NCI-H82 treated with DMSO at 0.1 percent for 48 hours (cell line): Measurements from ENCODE around the gene SH2D6.
A peak's percentile ranks its signal among the peaks of the same experiment; 100 is the strongest.
"Not testable (repeated sequence)": the region's sequence is repeated elsewhere in the genome, so short reads cannot be mapped to it uniquely, and the experiment has no call there.

Experiments
- DNase-seq: peaks from one replicate; lab custom pipeline; 2025; ENCODE audit not compliant: unreplicated experiment; lab: John Stamatoyannopoulos, UW

Gene SH2D6

DNA sequence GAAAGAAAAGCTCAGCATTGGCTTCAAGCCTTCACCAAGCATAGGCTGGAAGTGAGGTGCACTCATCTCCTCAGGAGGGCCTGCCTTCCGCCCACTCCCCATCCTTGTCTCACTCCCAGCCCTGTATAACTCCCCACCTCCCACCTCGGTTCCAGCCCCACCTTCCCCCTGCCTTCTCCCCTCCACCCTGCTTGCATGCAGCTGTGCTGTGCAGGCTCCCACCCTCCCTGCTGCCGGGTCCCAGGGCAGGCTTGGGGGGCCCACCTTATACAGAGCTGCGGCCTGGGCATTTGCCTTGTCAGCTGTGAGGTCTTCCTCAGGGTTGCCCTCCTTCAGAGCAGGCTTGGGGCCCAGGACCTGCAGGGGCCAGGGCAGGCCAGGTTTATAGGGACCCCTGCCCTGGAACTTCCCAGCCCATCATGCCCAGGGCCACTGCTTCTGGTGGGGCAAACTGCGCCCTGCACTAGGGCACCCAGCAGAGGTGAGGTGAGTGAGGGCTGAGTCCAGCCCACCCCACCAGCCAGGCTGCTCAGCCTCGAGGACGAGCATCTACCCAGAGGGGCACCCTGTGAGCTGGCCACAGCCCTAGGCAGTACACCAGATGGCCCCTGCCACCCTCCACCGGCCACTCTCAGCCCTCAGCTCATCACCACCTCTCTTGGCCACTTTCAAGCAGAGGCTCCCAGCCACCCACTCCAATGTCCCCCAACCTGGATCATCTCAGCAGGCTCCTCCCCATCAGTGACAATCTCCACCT lies 19.9 kb upstream of the SH2D6 start:
- DNase-seq: no peak

DNA sequence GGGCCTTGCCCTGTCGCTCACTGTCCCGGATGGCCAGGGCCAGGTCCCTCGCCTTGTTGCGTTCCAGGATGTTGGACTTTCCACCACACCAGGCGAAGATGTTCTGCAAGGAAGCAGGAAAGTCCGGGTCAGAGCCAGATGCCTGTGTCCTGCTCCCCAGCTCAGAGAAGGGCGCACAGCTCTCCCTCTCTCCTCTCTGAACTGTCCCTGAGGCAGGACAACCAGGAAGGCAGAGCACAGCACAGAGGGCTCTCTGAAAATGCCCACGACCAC lies 19.4 kb upstream of the SH2D6 start:
- no peak for DNase-seq

DNA sequence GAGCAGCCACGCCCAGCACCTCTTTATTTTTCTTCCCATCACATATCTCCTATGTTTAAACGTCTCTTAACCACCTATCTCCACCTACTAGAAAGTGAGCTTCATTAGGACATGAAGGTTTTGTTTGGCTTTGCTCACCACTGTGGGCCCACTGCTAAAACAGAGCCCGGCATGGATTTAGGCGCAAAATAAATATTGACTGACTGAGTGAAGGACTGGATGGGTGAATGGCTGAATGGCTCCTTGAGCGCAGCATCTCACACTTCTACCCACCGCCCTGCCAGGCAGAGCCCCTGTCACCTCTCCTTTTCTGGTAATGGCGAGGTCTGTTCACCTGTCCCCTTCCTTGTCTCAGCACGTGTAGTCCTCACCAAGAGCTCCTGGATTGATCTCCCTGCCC lies 18.5 kb upstream of the SH2D6 start:
- DNase-seq: no peak

DNA sequence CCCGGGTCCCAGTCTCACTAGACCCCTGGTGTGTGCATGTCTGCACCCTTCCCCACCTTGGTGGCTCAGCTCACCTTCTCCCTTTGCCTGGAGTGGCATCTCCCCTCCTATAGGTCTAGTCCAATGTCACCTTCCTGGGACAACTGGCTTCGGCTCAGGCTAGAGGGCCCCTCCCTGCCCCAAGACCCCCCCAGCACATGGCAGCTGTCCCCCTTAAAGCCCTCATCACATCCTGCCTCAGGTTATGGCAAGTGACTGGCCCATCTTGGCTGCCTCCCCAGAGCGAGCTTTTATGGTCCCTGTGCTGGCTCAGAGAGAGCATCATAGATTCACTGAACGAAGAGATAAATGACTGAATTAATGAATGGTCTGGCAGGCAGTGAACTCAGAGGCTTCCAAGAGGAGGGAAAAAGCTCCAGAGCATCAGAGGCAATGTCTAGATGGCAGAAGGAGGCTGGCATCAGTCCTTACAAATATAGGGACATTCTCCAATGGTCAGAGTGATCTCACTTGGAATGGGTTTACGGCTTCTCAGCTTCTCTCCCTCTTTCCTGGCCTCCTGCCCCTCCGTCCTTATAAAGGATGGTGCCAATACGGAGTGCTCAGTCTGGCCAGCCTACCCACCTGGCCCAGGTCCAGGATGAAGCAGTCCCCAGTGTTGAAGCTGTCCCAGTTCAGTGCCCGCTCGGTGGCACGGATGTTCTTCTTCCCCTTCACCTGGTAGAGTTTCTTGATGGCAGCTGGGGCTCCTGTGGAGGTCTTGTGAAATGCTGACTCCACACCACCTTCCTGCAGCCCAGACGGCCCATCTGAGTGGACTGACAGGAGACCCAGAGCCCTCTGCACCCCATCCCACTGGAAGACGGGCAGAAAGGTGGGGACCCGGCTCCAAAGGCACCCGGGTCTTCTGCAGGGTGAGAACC lies 17.7 kb upstream of the SH2D6 start:
- no peak for DNase-seq

DNA sequence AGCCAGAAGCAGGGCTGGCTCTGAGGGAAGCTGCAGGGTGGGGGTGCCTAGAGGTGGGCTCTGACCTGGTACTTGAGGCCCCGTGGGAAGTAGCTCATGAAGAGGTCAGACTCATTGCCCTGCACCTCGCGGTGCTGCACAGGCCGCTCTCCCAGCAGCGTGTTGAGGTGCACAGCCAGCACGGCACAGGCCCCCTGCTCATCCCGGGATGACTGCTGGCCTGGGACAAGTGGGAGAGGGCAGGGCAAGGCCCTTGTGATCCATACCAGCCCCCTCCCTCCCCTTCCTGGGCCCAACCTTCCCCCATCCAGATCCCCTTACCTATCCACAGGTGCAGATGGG lies 17.1 kb upstream of the SH2D6 start:
- no peak for DNase-seq

DNA sequence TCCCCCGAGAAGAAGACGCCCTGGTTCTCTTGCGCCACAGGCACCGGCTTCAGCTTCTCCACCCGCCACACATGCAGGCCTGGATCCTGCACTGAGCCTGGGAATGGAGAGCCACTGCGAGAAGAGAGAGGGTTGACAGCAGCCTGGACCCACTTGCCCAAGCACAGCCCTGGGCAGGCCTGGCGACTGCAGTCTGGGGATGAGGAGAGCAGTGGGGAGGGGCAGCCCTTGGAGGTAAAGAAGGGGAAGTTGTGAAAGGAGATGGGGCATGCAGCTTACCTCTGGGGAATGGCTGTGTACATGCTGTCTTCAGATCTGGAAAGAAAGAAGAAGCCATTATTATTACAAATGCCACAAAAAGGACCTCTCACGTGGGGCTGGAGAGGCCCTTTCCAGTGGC lies 16.7 kb upstream of the SH2D6 start:
- no peak for DNase-seq

DNA sequence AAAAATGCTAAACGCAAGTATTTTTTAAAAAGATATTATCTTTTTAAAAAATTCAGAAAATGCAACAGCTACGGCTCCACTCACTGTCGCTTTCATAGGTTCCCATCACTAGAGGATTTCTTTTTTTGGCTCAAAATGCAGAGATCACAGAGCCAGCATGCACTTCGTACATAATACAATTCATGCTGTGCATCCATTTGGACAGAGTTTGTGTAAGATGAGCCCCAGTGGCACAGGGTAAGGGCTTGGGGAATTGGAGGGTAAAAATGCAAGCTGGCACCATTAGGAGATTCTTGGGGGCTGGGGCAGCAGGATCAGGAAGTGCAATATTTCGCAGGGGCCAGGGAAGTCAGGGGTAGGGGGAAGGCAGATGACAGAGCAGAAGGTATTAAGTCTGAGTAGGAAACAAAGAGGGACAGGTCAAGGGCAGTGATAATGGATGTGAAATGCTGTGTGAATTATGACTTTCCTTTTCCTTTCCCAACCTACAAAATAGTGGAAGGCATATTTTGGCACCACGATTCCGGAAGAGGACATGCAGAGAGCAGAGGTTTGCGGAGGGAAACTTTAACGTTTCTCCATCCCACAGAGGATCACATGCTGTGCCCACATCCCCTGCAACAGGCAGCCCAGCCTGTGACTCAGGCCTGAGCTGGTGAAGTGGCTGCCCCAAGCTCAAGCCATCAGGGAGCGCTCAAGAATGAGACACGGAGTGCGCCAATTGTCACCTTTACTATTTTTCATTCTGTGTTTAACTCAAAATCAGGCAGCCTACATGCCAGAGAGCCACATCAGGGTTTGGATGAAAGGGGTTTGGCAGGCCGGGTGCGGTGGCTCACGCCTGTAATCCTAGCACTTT lies 13.1 kb upstream of the SH2D6 start:
- no peak for DNase-seq

DNA sequence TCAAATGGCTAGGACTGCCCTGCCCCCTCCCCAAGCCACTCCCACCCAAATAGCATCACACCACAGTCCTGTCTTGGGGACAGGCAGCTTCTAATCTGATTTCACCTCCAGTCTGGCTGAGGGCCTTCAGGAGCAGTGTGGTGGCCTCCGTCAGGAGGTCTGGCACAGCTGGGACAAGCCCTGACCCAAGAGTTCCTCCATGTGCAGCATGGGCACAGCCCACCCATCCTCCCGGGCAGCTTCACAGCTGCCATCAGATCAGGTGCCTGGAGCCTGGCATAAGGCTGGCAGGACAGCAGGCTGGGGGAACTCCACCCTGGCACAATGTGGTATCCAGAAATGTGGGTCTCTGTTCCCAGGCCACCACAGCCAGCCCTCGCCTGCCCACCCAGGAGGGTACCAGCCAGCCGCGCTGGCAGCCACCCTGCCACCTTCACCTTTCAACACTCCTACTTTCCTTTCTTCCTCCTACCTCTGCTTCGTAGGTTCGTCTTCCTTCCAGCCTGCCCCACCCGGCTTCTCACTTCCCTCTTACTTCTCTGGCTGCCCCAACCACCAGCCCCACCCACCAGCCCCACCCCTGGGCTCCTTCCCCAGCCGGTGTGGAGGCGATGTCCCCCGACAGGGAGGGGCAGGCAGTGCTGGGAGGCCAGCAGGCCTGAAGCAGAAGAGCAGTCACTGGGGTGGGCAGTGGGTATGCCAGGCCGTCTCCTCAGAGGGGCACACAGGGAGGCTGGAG lies 8.5 kb upstream of the SH2D6 start, which contains the start of gene CAPG:
CAPG (minus strand) TSS at position 522 of the 739 bp plus-strand sequence. CDS start 8,221 bp downstream, outside the sequence.
- no peak for DNase-seq

DNA sequence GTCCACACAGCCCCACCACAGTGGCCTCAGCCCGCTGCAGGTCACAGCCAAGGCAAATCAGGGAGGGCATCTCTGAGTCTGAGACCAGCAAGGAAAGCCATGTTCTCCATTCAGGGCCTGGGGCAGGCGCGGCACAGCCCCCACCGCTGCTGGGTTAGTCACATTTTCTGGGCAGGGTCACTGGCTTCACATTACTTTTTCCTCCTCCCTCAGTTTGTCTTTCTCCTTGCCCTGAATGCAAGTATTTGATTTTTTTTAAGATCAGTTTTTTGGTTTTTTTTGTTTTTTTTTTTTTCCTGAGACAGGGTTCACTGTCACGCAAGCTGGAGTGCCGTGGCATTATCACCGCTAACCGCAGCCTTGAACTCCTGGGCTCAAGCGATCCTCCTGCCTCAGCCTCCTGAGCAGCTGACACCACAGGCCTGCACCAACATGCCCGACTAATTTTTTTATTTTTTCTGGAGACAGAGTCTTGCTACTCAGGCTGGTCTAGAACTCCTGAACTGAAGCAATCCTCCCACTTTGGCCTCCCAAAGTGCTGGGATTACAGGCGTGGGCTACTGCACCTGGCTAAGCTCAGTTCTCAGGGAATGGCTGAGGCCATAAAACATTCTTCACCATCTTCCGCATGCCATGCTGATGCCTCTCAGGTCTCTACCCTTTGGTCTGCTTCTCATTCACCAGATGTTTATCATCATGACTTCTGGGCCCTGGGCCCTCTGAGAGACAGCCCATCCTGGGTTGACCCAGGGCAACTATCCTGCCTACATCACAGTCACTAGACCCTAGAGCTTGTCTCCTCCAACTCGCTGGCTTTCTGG lies 7.7 kb upstream of the SH2D6 start:
- DNase-seq: no peak

DNA sequence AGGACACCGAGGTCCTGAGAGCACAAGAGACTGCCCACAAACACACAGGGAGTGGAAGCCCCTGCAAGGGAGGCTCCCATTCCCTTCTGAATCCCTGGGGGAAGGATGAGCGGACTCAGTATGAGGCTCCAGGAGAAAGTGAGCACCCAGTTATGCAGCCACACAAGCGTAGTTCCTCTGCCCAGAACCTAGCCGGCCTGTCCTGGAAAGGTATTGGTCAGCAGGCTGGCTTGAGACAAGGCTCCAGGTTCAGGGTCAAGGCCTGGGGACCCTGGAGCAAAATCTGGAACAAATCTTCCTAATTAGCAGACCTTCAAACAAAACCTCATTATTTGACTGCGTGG lies 7.1 kb upstream of the SH2D6 start:
- no peak for DNase-seq

DNA sequence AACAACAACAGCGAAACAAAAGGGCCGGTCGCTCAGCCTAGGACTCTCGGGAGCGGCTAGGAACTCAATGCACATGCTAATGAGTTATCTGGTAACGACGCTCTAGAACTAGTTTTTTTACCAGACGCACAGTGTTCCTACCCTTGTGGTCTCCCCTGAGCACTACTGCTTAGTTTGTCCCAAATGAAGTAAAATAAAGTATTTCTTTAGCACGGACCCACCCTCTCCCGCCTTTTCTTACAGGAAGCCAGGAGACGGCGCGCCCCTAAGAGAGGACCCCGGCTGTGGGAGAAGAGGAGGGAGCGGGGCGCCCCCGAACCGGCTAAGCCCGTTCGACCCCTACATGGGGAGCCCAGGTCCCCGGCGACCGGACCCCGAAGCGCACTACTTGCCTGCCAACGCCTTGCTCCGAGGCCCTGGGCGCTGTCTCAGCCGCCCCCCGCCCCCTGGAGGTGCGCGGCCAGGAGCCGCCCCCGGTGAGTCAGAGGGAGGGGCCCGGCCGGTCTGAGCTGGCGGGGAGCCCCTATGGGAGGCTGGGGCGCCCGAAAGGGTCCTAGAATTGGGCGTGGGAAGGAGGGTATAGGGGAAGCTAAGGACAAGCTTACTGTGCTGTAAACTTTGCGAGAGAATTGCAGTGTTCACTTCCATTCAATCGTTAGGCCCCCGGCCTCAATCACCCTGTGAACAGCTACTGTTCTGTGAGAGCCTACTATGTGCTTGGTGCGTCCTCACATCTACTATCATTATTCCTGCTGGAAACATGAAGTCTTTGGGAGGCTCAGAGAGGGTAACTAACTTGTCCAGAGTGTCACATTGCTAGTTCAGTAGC lies 4.7 kb upstream of the SH2D6 start:
- no peak for DNase-seq

DNA sequence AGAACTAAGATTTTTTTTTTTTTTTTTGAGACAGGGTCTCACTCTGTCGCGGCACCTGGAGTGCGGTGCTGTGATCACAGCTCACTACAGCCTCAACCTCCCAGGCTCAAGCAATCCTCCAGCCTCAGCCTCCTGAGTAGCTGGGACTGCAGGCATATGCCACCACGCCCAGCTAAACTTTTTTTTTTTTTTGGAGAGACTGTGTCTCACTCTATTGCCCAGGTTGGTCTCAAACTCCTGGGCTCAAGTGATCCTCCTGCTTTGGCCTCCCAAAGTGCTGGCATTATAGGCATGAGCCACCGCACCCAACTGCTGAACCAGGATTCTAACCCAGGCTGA lies 4.1 kb upstream of the SH2D6 start:
- DNase-seq: not testable (repeated sequence)

DNA sequence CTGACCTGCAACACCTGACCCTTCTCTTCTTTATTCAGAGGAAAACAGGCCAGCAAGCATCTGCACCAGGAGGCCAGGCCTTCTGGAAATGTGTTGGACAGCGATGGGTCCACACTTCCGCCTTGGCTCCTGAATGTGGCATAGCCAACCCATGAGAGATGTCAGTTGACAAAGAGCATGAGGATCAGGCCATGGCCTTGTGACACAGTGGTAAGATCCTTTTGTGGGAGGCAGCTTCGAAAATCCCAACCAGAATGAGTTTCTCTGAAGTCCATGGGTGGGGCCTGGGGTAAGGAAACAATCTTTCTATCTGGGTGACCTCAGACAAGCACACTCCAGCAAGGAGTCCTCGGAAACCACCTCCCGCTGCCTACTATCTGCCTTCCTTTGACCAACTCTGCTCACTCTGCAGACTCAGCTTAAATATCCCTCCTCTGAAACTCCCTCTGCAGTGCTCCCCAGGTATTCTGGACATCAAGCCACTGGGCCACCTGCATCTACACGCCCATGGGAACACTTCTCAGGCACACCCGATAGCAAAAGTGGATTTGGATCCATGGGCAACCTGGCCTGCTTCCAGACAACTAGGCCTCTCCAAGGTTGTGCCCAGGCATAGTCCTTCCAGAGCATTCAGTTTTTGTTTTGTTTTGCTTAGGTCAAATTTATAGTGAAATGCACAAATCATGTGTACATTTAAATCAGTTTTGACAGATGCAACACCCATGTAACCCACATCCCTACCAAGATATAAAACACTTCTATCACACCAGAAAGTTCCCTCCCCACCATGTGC lies 3.6 kb upstream of the SH2D6 start:
- DNase-seq: no peak

DNA sequence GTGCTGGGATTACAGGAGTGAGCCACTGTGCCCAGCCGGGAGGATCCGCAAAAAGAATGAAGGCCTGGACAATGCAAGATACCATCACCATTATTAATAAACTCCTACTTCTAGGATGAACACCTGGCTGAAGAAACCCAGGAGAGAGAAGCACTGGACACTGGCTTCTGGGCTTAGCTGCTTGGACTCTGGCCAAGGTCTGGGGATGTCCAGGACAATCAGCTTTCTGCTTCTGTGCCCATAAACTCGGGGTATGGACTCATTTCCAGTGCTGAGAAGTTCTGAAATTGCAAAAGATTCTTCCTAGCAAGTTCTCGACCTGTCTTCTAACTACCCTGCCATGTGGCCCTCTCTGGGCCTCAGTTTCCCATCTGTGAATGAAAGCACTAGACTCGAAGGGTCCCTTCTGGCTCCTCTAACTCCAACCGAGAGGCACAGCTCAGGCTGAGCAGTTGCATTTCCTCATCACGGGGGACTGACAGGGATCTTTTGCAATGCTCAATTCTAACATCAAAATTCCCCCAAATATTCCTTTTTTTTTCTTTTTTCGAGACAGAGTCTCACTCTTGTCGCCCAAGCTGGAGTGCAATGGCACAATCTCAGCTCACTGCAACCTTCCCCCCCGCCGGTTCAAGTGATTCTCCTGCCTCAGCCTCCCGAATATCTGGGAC lies 2.4 kb upstream of the SH2D6 start:
- DNase-seq: no peak

DNA sequence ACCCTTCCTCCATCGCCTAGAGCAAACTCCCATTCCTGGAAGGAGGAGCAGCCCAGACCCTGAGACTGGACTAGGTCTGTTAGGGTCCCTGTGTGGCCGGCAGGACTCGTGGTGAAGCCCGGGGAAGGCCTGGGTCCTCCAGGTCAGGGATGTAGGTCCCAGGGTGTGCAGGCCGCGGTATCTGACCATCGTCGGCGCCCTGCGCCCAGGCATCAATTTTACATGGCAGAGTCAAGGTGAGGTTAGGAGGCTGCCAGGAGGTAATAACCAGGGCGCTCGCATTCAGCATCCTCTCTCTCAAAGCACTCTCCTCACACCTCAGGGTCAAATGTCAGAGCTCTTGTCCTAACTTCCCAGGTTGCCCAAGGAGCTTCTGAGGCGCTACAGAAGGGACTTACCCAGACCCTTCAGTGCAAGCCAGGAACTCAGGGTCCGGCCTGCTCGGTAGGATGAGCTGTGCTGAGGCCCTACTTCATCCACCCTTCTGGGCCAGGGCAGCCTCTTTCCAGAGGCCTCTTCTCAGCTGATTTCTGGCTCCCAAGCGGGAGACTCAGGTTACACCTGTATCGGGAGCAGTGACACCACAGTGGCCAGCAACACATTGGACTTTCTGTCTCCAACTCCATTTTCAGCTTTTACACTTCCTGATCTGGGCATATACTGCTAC lies 628 bp downstream of the SH2D6 start:
- no peak for DNase-seq

DNA sequence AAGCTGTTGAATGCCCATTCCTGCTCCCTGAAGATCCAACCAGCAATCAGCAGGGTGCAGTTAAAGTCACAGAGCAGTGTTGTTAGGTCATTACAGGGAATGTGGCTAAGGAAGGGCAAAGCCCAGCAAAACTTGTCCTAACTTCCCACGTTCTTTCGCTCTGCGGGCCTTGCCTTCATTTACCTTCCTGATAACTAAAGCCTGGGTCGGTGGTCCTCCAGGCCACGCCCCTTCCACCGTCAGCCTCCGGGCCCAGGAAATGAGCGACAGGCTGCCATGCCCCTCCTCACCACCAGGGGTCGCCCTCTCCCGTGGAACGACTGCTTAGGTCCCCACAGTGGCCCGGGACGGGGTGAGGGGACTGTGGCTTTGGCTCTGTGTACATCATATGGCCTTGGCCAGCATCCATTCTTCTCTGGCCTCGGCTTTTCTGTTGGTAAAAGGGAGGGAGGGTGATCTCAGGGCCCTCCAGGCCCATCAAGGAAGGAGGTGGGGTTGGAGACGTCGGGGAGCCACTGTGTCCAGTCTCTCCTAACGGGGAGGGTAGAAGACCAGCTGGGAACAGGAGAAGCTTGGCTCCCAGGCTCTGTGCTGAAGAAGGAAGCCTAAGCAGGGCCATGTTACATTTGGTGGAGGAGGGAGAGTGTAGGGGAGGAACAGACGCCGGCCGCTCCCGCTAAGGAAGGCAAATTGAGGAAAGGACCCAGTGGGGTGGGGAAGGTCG lies 2.2 kb downstream of the SH2D6 start:
- peak; percentile 60 for DNase-seq
